Epithelial cell of proximal tubule (primary cell): Measurements from ENCODE around the gene BMX. TPM values are rescaled to one million over a fixed set of nuclear protein-coding genes. Genes with fewer than 3 reads are reported as not detected.

Experiments
- DNase-seq: peaks from one replicate; pipeline ENCODE4 v3.0.0-alpha.2; 2011; ENCODE audit warnings: low read depth
- H3K4me3 ChIP-seq: 2 replicates; pipeline ENCODE4 v1.5.1; 2011; ENCODE audit warnings: low read depth, mild to moderate bottlenecking, low read length
- total RNA-seq: library from RNA; depleted of rRNA; stranded (reverse); fragments of >200 nt; gene quantifications from 2 replicates; pipeline ENCODE4 v1.2.3, GENCODE V29; 2015
- TF ChIP-seq, protein P1 (sequence below): conservative IDR thresholded peaks from 2 replicates; pipeline ENCODE4 v1.5.1; 2012; ENCODE audit warnings: low read depth, mild to moderate bottlenecking, low read length

Gene BMX
- total RNA-seq, 1 donor from 2014 or later = not detected

GRCh38 chrX:15601932-15602331 is 101.3 kb downstream of the BMX start:
- no peak for DNase-seq
- no peak overlapping the region for H3K4me3 ChIP-seq
- TF ChIP-seq, protein P1, sequence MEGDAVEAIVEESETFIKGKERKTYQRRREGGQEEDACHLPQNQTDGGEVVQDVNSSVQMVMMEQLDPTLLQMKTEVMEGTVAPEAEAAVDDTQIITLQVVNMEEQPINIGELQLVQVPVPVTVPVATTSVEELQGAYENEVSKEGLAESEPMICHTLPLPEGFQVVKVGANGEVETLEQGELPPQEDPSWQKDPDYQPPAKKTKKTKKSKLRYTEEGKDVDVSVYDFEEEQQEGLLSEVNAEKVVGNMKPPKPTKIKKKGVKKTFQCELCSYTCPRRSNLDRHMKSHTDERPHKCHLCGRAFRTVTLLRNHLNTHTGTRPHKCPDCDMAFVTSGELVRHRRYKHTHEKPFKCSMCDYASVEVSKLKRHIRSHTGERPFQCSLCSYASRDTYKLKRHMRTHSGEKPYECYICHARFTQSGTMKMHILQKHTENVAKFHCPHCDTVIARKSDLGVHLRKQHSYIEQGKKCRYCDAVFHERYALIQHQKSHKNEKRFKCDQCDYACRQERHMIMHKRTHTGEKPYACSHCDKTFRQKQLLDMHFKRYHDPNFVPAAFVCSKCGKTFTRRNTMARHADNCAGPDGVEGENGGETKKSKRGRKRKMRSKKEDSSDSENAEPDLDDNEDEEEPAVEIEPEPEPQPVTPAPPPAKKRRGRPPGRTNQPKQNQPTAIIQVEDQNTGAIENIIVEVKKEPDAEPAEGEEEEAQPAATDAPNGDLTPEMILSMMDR = no peak

GRCh38 chrX:15602761-15603160 is 102.2 kb downstream of the BMX start:
- TF ChIP-seq, protein P1 = no peak
- no peak for DNase-seq
- no peak overlapping the region for H3K4me3 ChIP-seq

DNA sequence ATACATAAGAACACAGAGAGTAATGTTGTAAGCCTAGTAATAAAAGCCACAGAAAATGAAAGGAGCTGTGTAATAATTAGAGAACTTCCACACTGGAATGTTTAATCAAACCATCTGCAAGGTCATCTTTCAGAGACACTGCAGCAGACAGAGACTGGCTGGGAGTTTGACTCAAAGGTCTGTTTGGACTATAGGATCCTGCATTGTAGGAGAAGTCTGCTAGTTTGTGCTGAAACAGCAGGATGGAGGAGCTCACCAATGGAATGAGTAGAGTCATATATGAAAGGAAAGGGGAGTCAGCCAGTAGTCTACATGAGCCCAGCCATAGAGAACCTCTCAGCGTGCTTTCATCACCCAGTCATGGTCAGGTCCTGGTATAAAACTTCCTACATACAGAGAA is 104.6 kb downstream of the BMX start:
- H3K4me3 ChIP-seq = no peak overlapping the region
- no peak for DNase-seq
- TF ChIP-seq, protein P1 = no peak

Other genes starting within 250 kb of the BMX start
- gene ASB9, start 230.7 kb upstream of the BMX start, total RNA-seq = 6.3 and 9.6 TPM in 2 replicates
- not detected in 2 replicates for gene ASB11, start 185.2 kb upstream of the BMX start, total RNA-seq
- gene PIGA, start 165.3 kb upstream of the BMX start, total RNA-seq = 8.8 and 9.5 TPM in 2 replicates
- gene VEGFD, start 116.4 kb upstream of the BMX start, total RNA-seq = not detected in 2 replicates
- 12.7 and 16.1 TPM in 2 replicates for gene PIR, start 7.5 kb upstream of the BMX start, total RNA-seq
- 0.06 TPM in 1 of 2 replicates, not detected in the other for gene ACE2, start 100.2 kb downstream of the BMX start, total RNA-seq
- gene CLTRN, start 164.0 kb downstream of the BMX start, total RNA-seq = 1.7 and 3.3 TPM in 2 replicates
- 0.94 and 2.4 TPM in 2 replicates for gene CA5B, start 237.5 kb downstream of the BMX start, total RNA-seq